Renal pelvis (tissue), 4 donors: ENCODE results near the gene KRT15. TPM values are rescaled to one million over a fixed set of nuclear protein-coding genes. Genes with fewer than 3 reads are reported as not detected.

Experiments
- DNase-seq: peaks from one replicate; pipeline ENCODE4 v3.0.0-alpha.2; 2013
- polyA plus RNA-seq, 3 donors: library from polyadenylated mRNA; unstranded; fragments of 120-200 nt; gene quantifications; one replicate each; pipeline ENCODE4 v1.2.1, GENCODE V29; 2013; ENCODE audit not compliant: insufficient read length in 3 of 3

The KRT15 gene
- polyA plus RNA-seq, 3 donors = 1.3 to 3.1 (median 2.9) TPM

GRCh38 chr17:41505809-41506767 lies 12.6 kb downstream of the KRT15 start:
- no peak for DNase-seq

DNA sequence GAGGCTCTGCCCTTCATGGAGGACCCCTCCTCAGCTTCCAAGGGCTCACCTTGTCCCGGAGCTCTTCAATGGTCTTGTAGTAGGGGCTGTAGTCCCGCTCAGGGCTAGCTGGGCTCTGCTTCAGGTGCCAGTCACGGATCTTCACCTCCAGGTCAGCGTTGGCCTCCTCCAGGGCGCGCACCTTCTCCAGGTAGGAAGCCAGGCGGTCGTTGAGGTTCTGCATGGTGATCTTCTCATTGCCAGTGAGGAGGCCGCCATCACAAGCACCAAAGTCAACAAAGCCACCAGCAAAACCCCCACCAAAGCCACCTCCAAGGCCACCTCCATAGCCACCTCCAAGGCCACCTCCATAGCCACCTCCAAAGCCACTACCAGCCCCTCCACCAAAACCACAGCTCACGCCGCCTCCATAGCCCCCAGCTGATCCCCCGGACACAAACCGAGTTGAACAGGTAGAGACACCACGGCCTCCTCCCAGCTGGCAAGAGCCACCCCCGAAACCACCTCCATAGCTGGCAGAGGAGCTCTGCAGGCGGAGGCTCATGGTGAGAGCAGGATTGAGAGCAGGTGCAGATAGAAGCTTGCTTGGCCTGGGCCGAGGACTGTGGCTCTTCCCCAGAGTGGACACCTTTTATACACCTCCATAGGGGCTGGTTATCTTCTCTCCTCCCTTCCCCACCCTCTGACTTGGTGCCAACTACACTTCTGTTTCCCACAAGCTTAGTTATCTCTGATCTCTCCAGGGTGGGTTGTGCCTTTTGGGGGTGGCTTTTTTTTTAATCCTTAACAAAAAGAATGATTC lies 13.5 kb downstream of the KRT15 start, which contains the start of gene KRT13:
Gene KRT13, minus strand, starts transcription at position 606 of the 802 bp plus-strand sequence. Its CDS starts 62 bp downstream, at position 544.
- no peak for DNase-seq

GRCh38 chr17:41504246-41504977 lies 14.3 kb downstream of the KRT15 start:
- DNase-seq = no peak

DNA sequence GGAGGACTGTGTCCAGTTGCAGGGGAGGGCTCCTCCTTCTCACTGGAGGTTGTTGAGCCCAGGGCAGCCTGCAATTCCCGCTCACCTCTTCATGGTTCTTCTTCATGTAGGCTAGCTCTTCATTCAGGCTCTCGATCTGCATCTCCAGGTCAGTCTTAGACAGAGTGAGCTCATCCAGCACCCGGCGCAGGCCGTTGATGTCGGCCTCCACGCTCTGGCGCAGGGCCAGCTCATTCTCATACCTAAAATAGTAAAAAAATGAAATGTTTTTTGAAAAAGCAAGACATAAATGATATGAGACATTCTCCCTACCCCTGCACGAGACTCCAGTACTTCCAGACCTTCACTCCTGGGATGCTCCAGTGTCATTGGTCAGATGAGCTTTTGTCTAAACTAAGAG lies 15.5 kb downstream of the KRT15 start:
- no peak for DNase-seq

- no peak for DNase-seq
Observed at GRCh38 chr17:41500131-41500911, 18.4 kb downstream of the KRT15 start.

- no peak for DNase-seq
Observed at GRCh38 chr17:41499714-41500113, 19.0 kb downstream of the KRT15 start.

DNA sequence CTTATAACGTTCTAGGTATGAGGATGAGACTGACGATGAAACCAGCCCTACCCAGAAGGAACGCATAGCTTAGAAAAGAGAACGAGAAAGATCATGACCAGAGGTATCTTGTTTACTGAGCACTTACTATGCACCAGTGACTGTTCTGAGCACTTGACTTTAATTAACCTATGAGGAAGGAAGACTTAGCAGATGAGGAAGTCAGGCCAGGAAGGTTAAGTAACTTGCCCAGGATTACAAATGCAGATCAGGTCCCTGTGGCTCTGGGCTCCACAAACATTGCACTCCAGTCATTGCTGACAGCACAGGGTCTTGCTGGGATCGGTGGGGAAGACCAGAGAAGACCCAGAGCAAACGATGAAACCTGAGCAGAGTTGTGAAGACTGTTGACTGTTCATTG lies 20.4 kb downstream of the KRT15 start:
- DNase-seq = no peak

GRCh38 chr17:41496803-41497484 lies 21.7 kb downstream of the KRT15 start:
- DNase-seq = peak; percentile 56

DNA sequence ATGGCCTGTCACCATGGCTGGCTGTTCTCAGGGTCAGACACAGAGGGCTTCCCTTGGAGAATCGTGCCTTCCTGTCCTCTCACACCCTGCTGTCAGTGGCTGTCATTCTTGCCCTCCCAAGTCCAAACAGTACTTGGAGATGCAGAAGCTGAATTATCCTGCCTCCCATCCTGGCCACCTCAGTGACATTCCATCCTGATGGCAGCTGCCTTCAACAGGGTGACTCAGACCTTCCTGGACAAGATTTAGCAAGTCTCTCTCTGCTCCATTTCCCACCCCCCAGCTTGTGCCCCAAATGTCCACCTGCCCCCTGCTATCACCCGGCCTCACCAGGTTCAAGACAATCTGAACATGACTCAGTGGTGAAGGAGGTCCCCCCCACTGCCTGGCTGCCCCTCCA lies 24.2 kb downstream of the KRT15 start:
- DNase-seq = no peak

- peak; percentile 46 for DNase-seq
Observed at GRCh38 chr17:41492771-41493170, 25.9 kb downstream of the KRT15 start.

DNA sequence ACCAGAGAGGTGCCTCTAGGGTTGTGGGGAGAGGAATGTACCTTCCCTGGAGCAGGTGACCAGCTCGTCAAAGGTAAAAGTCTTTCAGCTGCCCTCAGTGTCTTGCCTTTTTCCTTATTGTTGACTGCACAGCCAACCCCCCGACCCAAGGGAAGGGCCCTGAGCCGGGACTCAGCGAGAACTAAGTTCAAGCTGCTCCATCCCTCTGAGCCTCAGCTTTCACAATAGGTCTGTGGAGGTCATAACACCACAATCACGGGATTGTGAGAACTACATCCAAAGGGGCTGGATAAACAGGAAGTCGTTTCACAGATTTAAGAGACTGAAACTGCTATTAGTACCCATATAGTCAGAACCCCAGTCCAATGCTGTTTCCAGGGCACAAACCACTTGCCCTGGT lies 26.3 kb downstream of the KRT15 start:
- peak; percentile 14 for DNase-seq

DNA sequence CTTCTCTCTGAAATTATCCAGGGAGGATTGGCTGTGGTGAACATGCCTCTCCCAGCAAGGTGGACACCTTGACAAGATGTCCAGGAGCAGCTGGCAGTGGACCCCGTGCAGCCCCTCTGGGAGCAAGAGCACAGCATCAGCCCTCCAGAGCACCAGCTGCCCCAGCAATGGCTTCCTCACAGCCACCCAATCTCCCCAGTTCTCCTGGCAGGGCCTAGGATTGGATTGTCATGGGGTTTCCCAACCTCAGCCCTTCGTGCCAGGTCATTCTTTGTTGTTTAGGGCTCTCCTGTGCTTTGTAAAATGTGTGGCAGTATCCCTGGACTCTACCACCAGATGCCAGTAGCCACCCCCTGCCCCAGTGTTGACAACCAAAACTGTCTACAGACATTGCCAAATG lies 27.2 kb downstream of the KRT15 start:
- DNase-seq = no peak

DNA sequence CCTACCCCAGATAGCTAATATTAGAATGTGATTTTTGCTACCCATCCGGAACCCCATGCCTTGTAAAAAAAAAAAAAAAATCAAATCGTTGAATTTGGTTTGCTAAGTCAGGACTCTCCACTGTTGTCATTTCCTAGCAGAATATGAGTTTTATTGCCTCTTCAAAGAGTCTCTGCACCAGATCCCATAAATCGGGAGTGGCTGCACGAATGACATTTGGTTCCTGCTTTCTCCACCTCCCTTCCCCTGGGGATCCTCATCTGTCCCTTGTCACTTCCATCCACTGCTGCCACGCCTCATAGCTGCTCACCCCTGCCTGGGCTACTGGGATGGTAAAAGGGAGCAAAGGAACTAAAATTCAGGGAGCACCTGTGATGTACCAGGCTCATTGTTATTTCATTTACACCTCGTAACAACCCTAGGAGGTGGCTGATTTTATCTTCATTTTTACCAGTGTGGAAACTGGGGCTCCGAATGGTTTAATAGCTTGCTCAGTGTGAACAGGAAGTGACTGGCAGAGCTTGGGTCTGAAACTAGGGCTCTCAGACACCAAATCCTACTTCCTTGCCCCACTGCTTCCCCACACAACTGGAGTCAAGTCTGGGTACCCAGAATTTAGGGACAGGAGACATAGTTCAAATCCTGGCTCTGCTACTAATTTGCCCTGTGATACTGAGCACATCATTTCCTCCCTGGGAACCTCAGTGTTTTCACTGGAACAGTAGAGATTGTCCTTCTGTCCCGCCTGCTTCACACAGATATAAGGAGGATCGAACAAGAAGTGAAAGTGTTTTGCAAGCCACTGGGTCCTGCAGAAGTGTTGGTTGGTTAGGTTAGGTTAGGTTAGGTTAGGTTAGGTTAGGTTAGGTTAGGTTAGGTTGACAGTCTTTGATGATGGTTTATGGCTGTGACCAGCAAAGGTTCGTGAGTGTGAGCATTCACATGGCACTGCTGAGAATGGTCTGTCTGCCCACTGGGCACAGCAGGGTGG lies 28.4 kb downstream of the KRT15 start:
- no peak for DNase-seq

- DNase-seq = no peak
Observed at GRCh38 chr17:41489531-41489930, 29.2 kb downstream of the KRT15 start, which contains the start of gene KRT36. Gene KRT36 (minus strand): TSS chr17:41489910. CDS start chr17:41489864, 46 bp downstream.

DNA sequence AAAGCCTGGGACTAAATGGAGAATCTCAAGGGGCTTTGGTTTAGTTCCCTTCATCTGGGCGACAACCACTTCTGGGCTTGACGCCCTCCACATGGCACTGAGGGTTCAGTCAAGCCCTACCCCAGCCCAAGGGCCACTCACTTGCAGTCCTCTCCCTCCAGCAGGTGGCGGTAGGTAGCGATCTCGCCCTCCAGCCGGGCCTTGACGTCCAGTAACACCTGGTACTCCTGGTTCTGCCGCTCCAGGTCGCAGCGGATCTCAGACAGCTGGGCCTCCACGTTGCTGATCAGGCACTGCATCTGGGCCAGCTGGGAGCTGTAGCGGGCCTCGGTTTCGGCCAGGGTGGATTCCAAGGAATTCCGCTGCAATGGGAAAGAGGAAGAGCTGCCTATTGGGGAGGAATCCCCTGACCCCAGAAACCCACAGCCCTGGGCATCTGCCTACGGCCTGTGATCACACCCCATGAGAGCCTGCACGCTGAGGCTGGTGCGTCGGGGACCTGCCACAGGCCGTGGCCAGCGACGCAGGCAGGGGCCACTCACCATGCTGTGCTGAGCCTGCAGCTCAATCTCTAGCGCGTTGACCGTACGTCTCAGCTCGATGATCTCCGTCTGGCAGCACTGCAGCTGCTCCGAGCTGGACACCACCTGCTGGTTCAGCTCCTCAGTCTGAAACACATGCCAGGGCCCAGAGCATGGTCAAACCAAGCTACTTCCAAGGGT lies 31.7 kb downstream of the KRT15 start:
- no peak for DNase-seq

DNA sequence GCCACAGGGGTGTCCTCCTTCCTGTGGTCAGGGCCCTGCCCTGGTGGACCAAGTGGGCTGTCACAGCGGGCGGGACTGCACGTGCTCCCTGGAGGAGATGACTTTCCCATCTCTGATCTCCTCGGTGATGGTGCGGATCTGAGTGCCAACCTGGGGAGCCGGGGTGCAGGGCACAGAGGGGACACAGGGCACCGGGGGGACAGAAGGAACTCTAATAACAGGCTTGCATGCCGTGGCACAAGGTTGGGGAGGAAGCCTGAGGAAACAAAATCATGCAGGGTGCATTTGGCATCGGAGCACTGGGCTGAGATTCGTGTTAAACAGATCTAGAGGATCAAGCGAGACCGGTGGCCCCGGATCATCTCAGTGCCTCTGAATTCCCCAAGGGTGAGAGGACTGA lies 32.4 kb downstream of the KRT15 start:
- DNase-seq = no peak

- DNase-seq = no peak
Observed at GRCh38 chr17:41484920-41485904, 33.5 kb downstream of the KRT15 start.
